NOMO-1 treated with dmso at 0.1 percent for 144 hours (cell line): ENCODE data around the gene ELFN2.

ENCODE experiments used
- DNase-seq: peaks from one replicate; lab custom pipeline; 2025; ENCODE audit not compliant: unreplicated experiment; lab: John Stamatoyannopoulos, UW

ELFN2 gene

DNA sequence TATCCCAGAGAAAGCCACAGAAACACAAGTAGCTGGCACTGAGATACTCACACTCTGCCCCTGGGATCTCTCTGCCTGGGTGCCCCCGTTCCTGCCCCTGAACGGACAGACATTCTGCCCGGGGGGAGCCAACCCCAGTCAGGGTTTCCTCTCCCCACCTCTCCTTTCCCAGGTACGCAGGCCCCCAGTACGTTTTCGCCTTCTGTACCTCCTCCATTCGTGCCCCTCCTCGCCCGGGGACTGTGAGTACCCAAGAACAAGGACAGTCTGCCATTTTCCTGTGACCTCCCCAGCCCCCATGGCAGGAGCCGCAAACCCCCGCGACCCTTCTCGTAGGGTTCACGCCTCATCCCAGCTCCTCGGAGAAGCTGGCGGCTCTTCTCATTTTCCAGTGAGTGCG, 29.1 kb upstream of the ELFN2 start:
- no peak for DNase-seq

DNA sequence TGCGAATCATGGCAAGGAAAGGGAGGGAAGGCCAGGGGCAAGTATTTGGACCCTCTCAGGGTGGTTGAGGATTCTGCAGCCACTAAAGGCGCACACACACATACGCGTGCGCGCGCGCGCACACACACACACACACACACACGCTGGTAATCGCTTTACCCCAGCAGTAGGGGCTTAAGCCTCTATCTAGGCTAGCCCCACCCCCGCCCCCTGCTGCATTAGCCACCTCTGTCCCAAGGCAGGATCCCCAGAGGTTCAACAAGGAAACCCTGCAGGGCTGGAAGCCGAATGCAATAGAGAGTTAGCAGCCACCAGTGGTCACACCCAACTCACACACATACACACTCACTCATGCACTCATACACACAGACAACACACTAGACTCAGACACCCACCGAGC, 28.6 kb upstream of the ELFN2 start:
- DNase-seq: no peak

DNA sequence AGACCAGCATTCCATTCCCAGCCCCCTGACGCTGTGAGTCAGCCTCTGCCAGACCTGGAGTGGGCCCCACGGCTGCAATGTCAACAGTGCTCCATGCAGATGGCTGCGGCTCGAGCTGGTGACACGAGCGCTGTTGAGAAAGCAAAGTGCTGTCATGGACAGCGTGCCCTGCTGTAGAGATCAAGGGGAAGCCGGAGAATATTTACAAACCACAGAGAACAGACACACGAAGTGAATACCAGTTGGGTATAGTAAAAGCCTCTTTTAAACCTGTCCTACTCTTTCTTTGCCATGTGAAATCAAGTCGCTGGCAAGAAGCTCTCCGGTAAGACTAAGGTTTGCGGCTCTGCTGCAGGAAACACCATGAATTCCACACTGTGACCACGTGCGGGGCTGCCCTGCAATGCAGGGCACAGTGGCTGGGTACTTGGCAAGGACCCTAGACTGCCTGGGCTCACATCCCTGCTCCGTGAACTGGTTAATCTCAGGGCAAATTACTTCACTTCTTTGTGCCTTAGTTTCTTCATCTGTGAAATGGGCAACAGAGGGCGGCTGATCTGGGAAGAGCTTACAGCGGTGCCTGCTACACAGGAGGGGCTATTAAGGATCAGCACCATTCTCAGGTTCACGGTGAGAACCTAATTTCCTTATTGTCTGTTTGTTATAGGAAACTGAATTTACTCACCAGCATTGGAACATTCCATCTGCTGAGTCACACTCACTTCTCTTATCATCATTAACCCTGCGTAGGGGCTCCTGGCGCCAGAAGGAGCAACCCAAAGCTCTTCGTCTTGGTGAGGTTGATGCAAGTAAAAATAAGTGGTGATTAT, 27.8 kb upstream of the ELFN2 start:
- DNase-seq: no peak

DNA sequence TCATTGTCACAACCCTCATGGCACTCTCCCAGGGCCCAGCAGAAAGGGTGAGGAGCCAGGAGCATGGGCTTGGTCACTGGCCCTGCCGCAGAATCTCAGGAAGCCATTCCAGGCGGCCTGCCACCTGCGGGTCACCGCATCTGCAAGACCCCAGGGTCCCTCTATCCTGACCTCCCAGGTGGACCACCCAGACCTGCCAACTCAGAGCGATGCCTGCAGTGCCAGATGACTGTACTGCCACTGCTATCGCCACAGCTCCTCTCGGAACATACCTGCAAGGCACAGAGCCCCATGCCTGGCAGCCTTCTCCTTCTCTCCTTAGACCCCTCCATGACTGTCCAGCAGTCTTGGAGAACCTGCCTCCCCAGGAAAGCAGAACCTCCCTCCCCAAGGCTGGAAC, 26.4 kb upstream of the ELFN2 start:
- no peak for DNase-seq

DNA sequence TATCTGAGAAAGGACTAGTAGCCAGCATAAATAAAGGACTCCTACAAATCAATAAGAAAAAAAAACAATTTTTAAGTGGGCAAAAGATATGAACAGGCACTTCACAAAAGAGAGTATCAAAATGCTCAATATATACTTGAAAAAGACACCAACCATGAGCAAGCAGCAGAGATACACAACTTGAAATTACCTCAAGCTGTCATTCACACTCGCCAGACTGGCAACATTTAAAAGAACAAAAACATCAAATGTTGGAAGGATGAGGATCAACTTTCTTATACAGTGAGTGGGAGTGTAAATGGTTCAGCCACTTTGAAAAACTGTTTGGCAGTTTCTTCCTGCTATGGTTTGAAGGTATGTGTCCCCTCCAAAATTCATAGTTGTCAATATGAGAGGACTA, 23.9 kb upstream of the ELFN2 start:
- no peak for DNase-seq

DNA sequence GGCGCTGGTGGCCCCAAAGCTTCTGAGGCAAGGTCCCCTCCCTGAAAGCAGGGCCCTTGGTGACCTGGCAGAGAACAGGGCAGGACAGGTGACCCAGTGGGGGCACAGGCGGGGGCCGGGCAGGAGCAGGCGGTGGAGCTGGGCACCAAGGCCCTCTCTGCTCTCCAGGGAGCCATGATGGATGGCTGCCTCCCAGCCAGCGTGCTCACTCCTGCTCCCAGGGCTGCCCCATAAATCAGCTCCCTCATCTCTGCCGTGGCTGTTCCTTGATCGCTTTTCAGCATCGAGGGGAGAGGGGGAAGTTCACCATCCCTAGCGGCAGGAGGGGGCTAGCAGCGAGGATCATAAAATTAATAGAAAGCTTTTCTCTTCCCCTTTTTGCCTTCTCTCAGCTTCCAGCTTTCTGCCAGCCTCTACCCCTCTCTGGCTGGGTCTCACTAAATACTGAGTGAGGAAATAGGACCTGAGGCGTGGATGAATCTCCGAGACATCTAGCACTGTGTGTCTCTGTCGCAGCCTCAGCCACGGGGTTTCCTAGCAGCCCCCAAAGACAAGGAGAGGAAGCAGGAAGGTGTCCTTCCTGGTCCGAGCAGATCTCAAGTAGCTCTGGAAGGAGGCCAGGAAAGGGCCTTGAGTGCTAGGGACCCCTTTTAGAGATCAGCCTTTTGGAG, 22.2 kb upstream of the ELFN2 start:
- peak; percentile 72 for DNase-seq

DNA sequence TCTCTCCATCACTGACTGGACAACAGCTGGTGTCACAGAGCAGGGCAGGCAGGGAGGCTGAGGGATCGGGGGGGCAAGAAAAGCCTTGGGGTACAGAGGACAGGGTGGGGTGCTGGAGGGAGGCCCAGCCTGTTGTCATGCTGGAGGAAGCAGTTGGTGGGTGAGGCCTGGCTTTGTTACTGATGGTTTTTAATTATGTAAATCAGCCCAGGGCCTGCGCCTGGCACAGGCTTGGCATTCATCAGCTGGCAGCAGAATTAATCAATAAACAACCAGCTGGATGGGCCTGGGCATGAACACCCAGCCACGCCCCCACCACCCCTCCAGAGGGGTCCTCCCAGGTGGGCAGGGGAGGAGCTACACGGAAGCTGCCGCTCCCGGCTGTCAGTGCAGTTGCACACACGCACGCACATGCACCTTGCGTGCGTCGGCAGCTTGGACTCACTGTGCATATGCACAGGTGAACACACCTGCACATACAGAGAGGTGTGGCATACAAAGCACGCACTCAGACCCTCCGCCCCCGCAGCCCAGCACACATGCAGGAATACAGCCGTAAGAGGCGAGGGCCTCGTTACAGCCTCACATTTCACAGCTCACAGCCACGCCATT, 21.3 kb upstream of the ELFN2 start:
- no peak for DNase-seq

DNA sequence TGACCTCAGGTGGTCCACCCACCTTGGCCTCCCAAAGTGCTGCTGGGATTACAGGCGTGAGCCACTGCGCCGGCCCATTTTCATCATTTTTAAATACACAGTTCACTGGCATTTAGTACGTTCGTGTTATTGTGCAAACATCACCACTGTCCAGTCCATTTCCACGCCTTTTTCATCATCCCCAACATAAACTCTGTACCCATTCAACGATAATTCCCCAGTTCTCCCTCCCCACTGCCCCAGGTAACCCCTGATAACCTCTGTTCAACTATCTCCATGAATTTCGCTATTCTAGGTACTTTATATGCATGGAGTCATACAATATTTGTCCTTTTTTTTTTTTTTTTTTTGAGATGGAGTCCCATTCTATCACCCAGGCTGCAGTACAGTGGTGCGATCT, 18.2 kb upstream of the ELFN2 start:
- DNase-seq: no peak

DNA sequence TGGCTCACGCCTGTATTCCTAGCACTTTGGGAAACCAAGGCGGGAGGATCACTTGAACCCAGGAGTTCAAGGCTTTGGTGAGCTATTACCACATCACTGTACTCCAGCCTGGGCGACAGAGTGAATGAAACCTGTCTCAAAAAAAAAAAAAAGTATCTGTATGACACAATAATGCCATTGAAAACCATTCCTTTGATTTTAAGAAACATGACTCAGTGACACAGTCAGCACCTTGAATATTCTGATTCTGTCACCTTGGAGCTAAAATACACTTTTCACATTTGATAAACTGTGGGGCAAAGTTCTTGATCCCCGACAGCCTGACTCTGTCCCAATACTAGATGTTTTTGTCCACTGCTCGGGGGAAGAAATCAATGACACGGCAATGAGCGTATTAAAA, 16.7 kb upstream of the ELFN2 start:
- DNase-seq: no peak

DNA sequence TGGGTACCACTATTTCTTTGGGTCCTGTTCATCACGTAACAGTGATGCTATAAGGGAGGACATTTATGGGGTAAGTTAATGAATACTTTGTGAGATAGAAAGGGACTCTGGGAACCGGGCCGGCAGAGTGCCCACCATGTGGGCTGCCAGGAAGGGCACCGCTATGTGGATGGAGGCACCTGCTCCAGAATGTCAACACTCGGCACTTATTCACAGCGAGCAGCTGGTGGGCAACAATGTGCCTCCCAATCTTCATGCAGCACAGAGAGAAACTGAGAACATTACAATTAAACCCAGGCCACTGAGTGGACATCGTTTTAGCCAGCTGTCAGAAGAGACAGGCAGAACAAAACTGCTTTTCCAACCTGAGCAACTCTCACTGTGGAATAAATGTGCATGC, 15.8 kb upstream of the ELFN2 start:
- DNase-seq: no peak

DNA sequence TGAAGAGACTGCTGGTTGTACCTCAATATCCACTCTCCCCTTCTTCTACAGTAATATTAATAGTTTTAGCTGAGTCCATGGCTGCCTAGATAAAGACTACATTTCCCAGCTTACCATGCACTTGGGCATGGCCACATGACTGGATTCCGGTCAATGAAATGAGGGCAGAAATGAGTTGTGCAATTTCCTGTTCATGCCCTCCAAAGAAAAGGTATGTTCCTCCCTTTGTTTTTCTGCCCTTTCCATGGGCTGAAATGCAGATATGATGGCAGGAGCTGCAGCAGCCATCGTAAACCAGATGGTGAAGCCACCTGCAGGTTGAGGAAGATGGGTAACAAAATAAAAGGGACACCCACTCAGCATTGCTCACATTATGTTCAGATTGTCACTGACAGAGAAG, 15.3 kb upstream of the ELFN2 start:
- no peak for DNase-seq

DNA sequence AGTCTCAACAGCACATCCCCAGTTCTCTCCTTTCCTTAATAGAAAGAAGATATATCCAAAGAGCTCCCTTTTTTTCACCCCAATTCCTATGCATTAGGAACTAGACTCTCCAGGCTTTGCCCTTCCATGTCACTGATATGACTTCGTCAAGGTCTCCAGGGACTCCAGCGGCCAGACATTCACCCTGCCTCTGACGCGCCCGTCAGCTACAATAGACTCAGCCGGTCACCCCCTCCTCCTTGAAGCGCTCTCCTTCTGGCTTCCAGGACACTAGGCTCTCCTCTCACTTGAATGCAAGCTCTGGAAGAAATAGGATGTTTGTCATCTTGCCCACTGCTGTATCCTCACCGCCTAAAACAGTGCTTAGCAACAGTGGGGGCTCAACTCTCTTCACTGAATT, 14.9 kb upstream of the ELFN2 start:
- no peak for DNase-seq

DNA sequence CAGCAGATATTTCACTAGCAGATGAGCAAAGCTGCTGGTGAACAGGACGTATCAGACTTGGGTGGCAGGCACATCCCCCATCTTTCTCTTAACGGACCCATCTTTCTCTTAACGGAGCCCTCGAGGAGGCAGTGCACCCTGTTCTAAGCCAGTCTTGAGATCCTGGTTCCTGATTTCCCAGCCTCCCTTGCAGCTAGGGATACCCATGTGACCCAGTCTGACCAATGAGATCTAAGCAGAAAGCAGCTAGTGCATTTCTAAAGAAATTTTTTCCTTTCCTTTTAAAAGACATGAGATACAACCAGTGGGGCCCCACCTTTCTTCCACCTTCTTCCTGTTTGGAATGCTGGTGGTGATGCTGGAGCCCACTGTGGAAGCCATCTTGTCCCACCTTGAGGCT, 13.6 kb upstream of the ELFN2 start:
- DNase-seq: no peak

DNA sequence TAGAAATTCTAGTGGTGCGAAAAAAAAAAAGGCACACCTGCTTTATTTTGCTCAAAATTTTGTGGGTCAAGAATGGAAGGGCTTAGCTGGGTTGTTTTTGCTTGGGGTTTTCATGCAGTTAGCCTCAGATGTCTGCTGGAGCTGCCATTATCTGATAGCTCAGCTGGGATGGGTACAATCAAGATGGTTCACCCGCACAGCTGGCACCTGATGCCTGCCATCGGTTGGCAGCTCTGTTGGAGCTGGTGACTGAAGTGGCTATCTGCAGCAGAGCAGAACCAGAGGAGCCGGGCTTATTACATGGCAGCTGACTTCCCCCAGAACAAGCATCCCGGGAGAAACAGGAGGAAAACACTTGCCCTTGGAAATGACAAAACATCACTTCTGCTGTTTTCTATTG, 12.1 kb upstream of the ELFN2 start:
- DNase-seq: no peak

DNA sequence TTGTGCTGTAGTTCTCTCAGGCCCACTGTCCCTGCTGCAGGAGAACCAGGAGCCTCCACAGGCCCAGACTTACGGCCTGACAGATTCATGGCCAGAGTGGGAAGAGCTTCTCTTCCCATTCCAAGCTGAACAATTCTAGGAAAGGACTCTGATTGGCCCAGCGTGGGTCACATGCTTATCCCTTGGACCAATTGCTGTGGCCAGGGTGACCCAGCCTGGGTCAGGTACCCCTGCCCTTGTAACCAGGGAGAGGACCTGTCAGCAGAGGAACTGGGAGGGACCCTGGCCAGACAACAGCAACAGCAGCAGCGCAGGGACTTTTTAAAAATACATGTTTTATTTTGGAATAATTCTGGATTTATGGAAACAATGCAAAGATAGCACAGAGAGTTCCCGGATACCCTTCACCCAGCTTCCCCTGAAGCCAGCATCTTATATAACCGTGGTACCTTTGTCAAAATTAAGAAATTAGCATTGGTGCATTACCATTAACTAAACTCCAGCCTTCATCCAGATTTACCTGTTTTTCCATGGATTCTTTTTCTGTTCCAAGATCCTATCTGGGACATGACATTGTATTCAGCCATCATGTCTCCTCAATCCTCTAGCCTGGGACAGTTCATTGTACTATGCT, 8.8 kb upstream of the ELFN2 start:
- DNase-seq: no peak

DNA sequence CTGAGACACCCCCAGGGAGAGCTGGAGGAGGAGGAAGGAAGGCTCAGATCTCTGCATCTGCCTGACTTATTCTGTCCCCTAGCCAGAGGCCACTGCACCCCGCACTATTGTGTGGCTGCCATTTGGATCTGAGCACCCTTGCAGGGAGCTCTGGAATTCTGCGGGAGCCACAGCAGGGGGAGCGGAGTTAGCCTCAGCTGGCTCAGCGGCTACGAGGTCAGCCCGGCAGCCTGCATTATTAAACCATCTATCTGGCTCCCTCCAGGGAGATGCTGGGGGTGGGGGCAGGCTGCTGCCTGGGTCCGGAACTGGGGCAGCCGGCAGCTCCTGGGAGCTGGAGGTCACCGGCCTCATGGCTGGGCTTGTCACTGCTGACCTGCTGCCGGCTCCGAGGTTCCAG, 6.5 kb upstream of the ELFN2 start:
- no peak for DNase-seq

DNA sequence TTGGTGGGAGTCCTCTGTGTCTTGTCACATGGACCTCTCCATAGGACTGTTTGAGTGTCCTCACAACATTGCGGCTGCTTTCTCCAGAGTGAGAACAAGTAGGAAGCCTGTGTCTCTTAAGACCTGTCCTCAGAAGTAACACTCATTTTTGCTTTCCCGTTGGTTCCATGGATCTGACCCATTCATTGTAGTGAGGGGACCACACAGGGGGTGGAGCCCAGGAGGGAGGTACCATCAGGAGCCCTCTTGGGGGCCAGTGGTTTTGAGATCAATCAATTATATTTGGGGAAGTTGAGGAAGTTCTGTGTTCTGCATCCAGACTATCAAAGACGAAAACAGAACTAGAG, 5.4 kb upstream of the ELFN2 start:
- no peak for DNase-seq

DNA sequence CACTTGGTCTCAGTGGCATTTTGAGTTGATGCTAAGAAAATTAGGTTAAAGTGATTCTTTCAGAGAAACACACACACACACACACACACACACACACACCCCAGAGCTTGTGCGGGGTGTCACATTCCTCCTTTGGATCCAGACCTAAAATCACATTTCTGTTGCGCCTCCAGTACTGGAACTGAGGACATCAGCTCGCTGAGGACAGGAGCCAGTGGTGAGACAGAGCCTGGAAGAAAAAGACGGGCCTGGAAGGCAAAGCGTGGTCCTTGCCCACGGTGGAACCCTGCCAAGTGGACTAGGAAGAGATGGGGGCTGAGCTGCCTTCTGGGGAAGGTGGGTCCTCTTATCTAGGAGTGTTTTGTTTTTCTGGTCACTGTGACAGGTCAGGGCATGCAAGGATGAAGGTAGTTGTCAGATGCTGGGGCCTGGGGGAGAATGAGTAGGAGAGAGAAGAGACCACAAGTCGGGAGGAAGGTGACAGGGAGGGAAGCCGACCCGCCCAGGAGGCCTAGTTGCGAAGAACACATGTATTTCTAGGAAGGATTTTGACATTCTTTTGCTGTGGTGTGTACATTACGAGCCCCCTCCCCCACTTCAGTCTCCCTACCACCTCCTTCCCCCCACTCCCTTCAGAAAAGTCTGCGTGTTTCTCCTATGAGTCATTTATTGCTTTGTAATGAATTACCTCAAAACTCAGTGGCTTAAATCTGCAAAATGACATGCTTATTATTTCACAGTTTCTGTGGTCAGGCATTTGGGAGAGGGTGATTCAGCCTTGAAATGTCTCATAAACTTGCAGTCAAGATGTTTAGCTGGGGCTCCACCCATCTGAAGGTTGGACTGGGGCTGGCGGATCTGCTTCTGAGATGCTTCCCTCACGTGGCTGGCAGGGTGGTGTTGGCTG, 4.8 kb upstream of the ELFN2 start:
- DNase-seq: peak; percentile 56

DNA sequence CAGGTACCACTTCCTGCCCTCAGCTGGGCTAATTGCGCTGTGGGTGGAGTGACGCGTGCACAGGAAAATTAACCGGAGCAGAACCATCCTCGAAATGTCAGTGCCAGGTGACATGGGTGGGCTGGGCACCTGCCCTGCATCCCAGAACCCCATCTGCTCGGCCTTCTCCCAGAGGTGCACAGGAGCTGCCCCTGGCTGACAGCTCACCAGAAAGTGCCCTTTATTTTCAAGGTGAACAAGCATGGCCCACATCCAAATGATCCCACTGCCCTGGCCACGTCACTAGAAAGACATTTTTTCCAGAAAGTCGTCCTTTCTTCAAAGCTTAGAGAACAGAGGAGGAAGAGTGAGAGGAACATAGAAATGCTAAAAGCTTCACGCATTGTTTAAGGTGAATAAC, 4.1 kb upstream of the ELFN2 start:
- no peak for DNase-seq

DNA sequence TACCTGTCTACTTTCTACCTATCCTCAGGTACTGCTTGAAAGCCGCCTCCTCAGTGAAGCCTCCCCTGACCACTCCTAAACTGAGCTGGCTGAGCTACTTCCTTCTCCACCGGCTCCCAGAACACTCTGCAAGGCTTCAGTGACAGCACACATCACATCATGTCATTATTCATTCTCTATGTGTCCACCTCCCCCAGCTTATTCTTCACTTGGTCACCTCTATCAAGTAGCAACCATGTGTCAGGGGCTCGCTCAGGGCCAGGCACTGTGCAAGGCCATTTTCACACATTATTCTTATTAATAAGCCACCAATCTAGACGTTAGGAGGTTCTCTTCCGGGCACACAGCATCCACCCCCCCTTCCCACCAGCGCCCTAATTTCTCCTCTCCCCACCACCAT, 3.7 kb upstream of the ELFN2 start:
- no peak for DNase-seq
